HepG2 (cell line): ENCODE measurements around the gene BLOC1S2. TPM values are rescaled to one million over a fixed set of nuclear protein-coding genes. Genes with fewer than 3 reads are reported as not detected.

Experiments
- FOXK2 ChIP-seq: fragments of 450-650 bp; IDR thresholded peaks from 2 replicates; pipeline ENCODE4 v1.6.1; 2016
- HNRNPLL ChIP-seq: fragments of 200-400 bp; formaldehyde crosslinking; IDR thresholded peaks from 2 replicates; pipeline ENCODE4 v1.6.1; 2017; ENCODE audit warnings: mild to moderate bottlenecking, low read depth, low read length; ENCODE audit not compliant: poor library complexity, severe bottlenecking
- KDM1A ChIP-seq: IDR thresholded peaks from 2 replicates; pipeline ENCODE4 v1.6.1; 2016; ENCODE audit warnings: missing compliant biosample characterization
- KIAA2018 ChIP-seq: sonication (generic); formaldehyde crosslinking; IDR thresholded peaks from 2 replicates; pipeline ENCODE4 v1.5.0; 2020; ENCODE audit warnings: mild to moderate bottlenecking, missing genetic modification reagents, borderline replicate concordance
- KLF12 ChIP-seq: sonication (generic); formaldehyde crosslinking; IDR thresholded peaks from 2 replicates; pipeline ENCODE4 v1.4.0; 2020; ENCODE audit warnings: missing genetic modification reagents, borderline replicate concordance
- NFE2L2 ChIP-seq: fragments of 150-350 bp; IDR thresholded peaks from 2 replicates; pipeline ENCODE4 v1.6.1; 2014; ENCODE audit warnings: low read length
- RAD21 ChIP-seq: fragments of 450-650 bp; formaldehyde crosslinking; IDR thresholded peaks from 2 replicates; pipeline ENCODE4 v1.5.0; 2020; ENCODE audit warnings: mild to moderate bottlenecking
- SP5 ChIP-seq: IDR thresholded peaks from 2 replicates; pipeline ENCODE4 v1.6.1; 2016; ENCODE audit warnings: low read depth, borderline replicate concordance
- SSRP1 ChIP-seq: IDR thresholded peaks from 2 replicates; pipeline ENCODE4 v1.6.1; 2016; ENCODE audit warnings: control low read depth
- YY1 ChIP-seq: IDR thresholded peaks from 2 replicates; pipeline ENCODE4 v1.6.1; 2011; ENCODE audit warnings: low read length, low read depth, moderate library complexity, mild to moderate bottlenecking; ENCODE audit not compliant: insufficient read depth, insufficient replicate concordance
- ZBTB25 ChIP-seq: IDR thresholded peaks from 2 replicates; pipeline ENCODE4 v1.6.1; 2018; ENCODE audit warnings: missing genetic modification reagents
- ZFY ChIP-seq: sonication (generic); formaldehyde crosslinking; IDR thresholded peaks from 2 replicates; pipeline ENCODE4 v1.4.0; 2020; ENCODE audit warnings: missing genetic modification reagents
- ZNF10 ChIP-seq: sonication (generic); formaldehyde crosslinking; IDR thresholded peaks from 2 replicates; pipeline ENCODE4 v1.4.0; 2020; ENCODE audit warnings: mild to moderate bottlenecking, low read depth, missing genetic modification reagents, borderline replicate concordance
- ZNF264 ChIP-seq: sonication (generic); formaldehyde crosslinking; IDR thresholded peaks from 2 replicates; pipeline ENCODE4 v1.4.0; 2020; ENCODE audit warnings: missing genetic modification reagents
- ZNF326 ChIP-seq: sonication (generic); formaldehyde crosslinking; IDR thresholded peaks from 2 replicates; pipeline ENCODE4 v1.4.0; 2020; ENCODE audit warnings: missing genetic modification reagents, borderline replicate concordance
- ZNF503 ChIP-seq: sonication (generic); formaldehyde crosslinking; IDR thresholded peaks from 2 replicates; pipeline ENCODE4 v1.4.0; 2020; ENCODE audit warnings: missing genetic modification reagents
- ZNF549 ChIP-seq: sonication (generic); formaldehyde crosslinking; IDR thresholded peaks from 2 replicates; pipeline ENCODE4 v1.5.0; 2020; ENCODE audit warnings: missing genetic modification reagents
- ZNF589 ChIP-seq: sonication (generic); formaldehyde crosslinking; conservative IDR thresholded peaks from 2 replicates; pipeline ENCODE4 v1.8.0; 2022; ENCODE audit warnings: mild to moderate bottlenecking, moderate library complexity, missing genetic modification reagents
- ZNF672 ChIP-seq: sonication (generic); formaldehyde crosslinking; IDR thresholded peaks from 2 replicates; pipeline ENCODE4 v1.8.1; 2022; ENCODE audit warnings: missing genetic modification reagents
- ZNF678 ChIP-seq: sonication (generic); formaldehyde crosslinking; IDR thresholded peaks from 2 replicates; pipeline ENCODE4 v1.4.0; 2020; ENCODE audit warnings: mild to moderate bottlenecking, missing genetic modification reagents
- polyA plus RNA-seq, 8 experiments: library from polyadenylated mRNA; depleted of rRNA in 3 of 8; stranded (reverse) in 7 of 8; unstranded in 1 of 8; fragments of >200 nt; fragmentation: Illumina TruSeq in 4 of 8; extraction: Trizol in 4 of 8; gene quantifications; 2 replicates each; pipeline versions ENCODE4 v1.2.1 to v1.2.3, GENCODE V29; 2011 to 2016; ENCODE audit warnings: low read depth in 4 of 8, missing spikeins in 1 of 8, mixed read lengths in 1 of 8; ENCODE audit not compliant: insufficient read depth in 1 of 8
- total RNA-seq, 5 experiments: library from RNA; depleted of rRNA; stranded (reverse); fragments of >200 nt; fragmentation: Illumina TruSeq; extraction: Trizol; gene quantifications; 2 replicates each; pipeline ENCODE4 v1.2.3, GENCODE V29; 2016; ENCODE audit warnings: low read depth in 1 of 5

The BLOC1S2 gene
- total and polyA plus RNA-seq, 2 of the 13 experiments (the other 11 are each of a cell fraction or from before 2014, with no cell fraction given): 22.3 to 64.4 TPM

- TF ChIP-seq KIAA2018 (no peak), ZNF678 (CRISPR knock-in tag) (no peak), KLF12 (CRISPR knock-in tag) (no peak), ZNF503 (CRISPR knock-in tag) (no peak), SSRP1 (CRISPR knock-in tag) (no peak), ZNF10 (CRISPR knock-in tag) (no peak), ZNF326 (CRISPR knock-in tag) (no peak), ZNF549 (CRISPR knock-in tag) (no peak), ZNF672 (CRISPR knock-in tag) (no peak), FOXK2 (no peak; the same call in 1 of the 2 replicates), RAD21 (CRISPR knock-in tag) (no peak), YY1 (peak; percentile 57), HNRNPLL (no peak), KDM1A (no peak), NFE2L2 (no peak), ZNF589 (CRISPR knock-in tag) (0 out of 2 replicates have a peak, but pooled peaks have one; percentile 47), ZFY (CRISPR knock-in tag) (peak; percentile 58), SP5 (no peak), ZNF264 (CRISPR knock-in tag) (no peak), ZBTB25 (CRISPR knock-in tag) (peak; percentile 20; the same call in 1 of the 2 replicates)
These were observed 19.0 kb downstream of the BLOC1S2 start, which contains the start of gene CWF19L1 (continued) for GRCh38 chr10:100267239-100268104.
